Transverse colon (tissue), 4 donors: ENCODE results near the gene ENAH. TPM values are rescaled to one million over a fixed set of nuclear protein-coding genes. Genes with fewer than 3 reads are reported as not detected.

Experiments
- DNase-seq: peaks from one replicate; pipeline ENCODE4 v3.0.0-alpha.2; 2019
- H3K27ac ChIP-seq, 4 donors: fragments of 200-600 bp; sonication (generic); 2 replicates each; pipeline ENCODE4 v1.5.1; 2016 to 2018; ENCODE audit warnings: inconsistent platforms in 4 of 4
- H3K27me3 ChIP-seq: fragments of 200-600 bp; sonication (generic); 2 replicates; pipeline ENCODE4 v1.5.1; 2017; ENCODE audit warnings: inconsistent platforms
- H3K36me3 ChIP-seq, 4 donors: fragments of 200-600 bp; sonication (generic); 2 replicates each; pipeline ENCODE4 v1.5.1; 2017 to 2019; ENCODE audit warnings: inconsistent platforms in 4 of 4
- H3K4me1 ChIP-seq, 4 donors: fragments of 200-600 bp; sonication (generic); 2 replicates each; pipeline ENCODE4 v1.5.1; 2017 to 2020; ENCODE audit warnings: inconsistent platforms in 4 of 4
- H3K4me3 ChIP-seq, 4 donors: fragments of 200-600 bp; sonication (generic); 1 replicate in 1 of 4; 2 replicates in 3 of 4; pipeline versions ENCODE4 v1.5.1 to v1.6.1; 2017 to 2019; ENCODE audit warnings: inconsistent platforms in 4 of 4
- H3K9me3 ChIP-seq, 2 donors: fragments of 200-600 bp; sonication (generic); 2 replicates each; pipeline ENCODE4 v1.5.1; 2017 to 2019; ENCODE audit warnings: inconsistent platforms in 2 of 2
- EP300 ChIP-seq: sonication (generic); formaldehyde crosslinking; IDR thresholded peaks from one replicate; pipeline ENCODE4 v1.6.1; 2017; ENCODE audit warnings: antibody characterized with exemption, low read depth
- POLR2A ChIP-seq: fragments of 450-650 bp; IDR thresholded peaks from one replicate; pipeline ENCODE4 v1.6.1; 2016; ENCODE audit warnings: antibody characterized with exemption, mild to moderate bottlenecking, moderate library complexity
- POLR2AphosphoS5 ChIP-seq, 3 donors: sonication (generic); formaldehyde crosslinking; IDR thresholded peaks; one replicate each; pipeline ENCODE4 v1.6.1; 2016; ENCODE audit warnings: antibody characterized with exemption in 3 of 3
- WGBS, 2 donors: methylation state at CpG; one replicate each; pipeline ENCODE4 v1.1.5; 2018; ENCODE audit warnings: low coverage in 1 of 2; 5-methylcytosine and 5-hydroxymethylcytosine counted together
- in situ Hi-C, 4 donors: fragments of 200-750 bp; cut with MboI; loops; one replicate each; pipeline versions ENCODE4 v1.15.0 to v1.15.1; 2017; ENCODE audit warnings: low sequenced_read_pairs in 3 of 4, low pct_ligation_motif_present in 1 of 4, low pct_unique_long_range_greater_than_20kb in 1 of 4
- intact Hi-C: fragments of 100-400 bp; cut with DNase I; formaldehyde crosslinking; loops from one replicate; pipeline ENCODE4 v1.15.1; 2023; ENCODE audit warnings: low total_unique reads
- total RNA-seq, 4 donors: library from RNA; depleted of rRNA; stranded (reverse); fragments of >200 nt; gene quantifications; one replicate each; pipeline ENCODE4 v1.1.0, GENCODE V29; 2016
- TF ChIP-seq, protein P1 (sequence below), 5 experiments: fragments of 200-600 bp in 3 of 5; fragments of 450-650 bp in 2 of 5; sonication (generic) in 3 of 5; IDR thresholded peaks; 1 replicate in 2 of 5; 2 replicates in 3 of 5; pipeline ENCODE4 v1.5.1; 2016 to 2017; ENCODE audit warnings: antibody characterized with exemption in 5 of 5, inconsistent platforms in 3 of 5, mild to moderate bottlenecking in 2 of 5, moderate library complexity in 1 of 5

The ENAH gene
- total RNA-seq, 4 donors from 2014 or later = 14.7 to 140 (median 33.9) TPM

DNA sequence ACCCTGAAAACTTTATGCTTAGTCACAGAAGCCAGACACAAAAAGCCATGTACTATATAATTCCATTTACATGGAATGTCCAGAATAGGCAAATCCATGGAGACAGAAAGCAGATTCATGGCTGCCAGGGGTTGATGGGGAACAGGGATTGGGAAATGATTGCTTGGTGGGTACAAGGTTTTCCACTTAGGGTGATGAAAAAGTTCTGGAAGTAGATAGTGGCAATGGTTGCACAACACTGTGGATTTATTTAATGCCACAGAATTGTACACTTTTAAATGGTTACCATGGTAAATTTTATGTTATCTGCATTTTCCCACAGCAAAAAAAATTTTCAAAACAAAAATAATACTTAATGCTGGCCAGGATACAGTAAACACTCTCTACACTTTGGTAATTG, 40.6 kb downstream of the ENAH start:
- H3K4me1 ChIP-seq = peaks cover 0 to 18% (median 6%) of the 10 kb centered on the region in 4 donors
- H3K36me3 ChIP-seq = no peaks in the 10 kb centered on the region
- in situ Hi-C loops (no loop called here), intact Hi-C loops (no loop called here)
- H3K9me3 ChIP-seq = no peaks in the 10 kb centered on the region
- no peaks in the 10 kb centered on the region for H3K27me3 ChIP-seq
- DNase-seq = no peak
- peak overlapping the region; percentile 37 to 61 (median 50) for H3K27ac ChIP-seq
- H3K4me3 ChIP-seq = no peak overlapping the region
- TF ChIP-seq POLR2AphosphoS5 (IDR thresholded peaks at IDR 0.05) = peak in 2 of 3 donors; percentile 8 to 52
- TF ChIP-seq, protein P1, sequence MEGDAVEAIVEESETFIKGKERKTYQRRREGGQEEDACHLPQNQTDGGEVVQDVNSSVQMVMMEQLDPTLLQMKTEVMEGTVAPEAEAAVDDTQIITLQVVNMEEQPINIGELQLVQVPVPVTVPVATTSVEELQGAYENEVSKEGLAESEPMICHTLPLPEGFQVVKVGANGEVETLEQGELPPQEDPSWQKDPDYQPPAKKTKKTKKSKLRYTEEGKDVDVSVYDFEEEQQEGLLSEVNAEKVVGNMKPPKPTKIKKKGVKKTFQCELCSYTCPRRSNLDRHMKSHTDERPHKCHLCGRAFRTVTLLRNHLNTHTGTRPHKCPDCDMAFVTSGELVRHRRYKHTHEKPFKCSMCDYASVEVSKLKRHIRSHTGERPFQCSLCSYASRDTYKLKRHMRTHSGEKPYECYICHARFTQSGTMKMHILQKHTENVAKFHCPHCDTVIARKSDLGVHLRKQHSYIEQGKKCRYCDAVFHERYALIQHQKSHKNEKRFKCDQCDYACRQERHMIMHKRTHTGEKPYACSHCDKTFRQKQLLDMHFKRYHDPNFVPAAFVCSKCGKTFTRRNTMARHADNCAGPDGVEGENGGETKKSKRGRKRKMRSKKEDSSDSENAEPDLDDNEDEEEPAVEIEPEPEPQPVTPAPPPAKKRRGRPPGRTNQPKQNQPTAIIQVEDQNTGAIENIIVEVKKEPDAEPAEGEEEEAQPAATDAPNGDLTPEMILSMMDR (IDR thresholded peaks at IDR 0.05) = no peak

GRCh38 chr1:225611537-225612223, 41.2 kb downstream of the ENAH start:
- intact Hi-C loops (no loop called here), in situ Hi-C loops (no loop called here)
- no peaks in the 10 kb centered on the region for H3K27me3 ChIP-seq
- no peak for DNase-seq
- peaks cover 0 to 22% (median 6%) of the 10 kb centered on the region in 4 donors for H3K4me1 ChIP-seq
- no peaks in the 10 kb centered on the region for H3K36me3 ChIP-seq
- TF ChIP-seq POLR2A (no peak), POLR2AphosphoS5 (IDR thresholded peaks at IDR 0.05) (no peak), EP300 (no peak)
- TF ChIP-seq, protein P1 (IDR thresholded peaks at IDR 0.05) = no peak
- peak overlapping the region; percentile 37 to 61 (median 50) for H3K27ac ChIP-seq
- H3K9me3 ChIP-seq = no peaks in the 10 kb centered on the region
- WGBS, 2 donors = 82 to 84% methylated on average over 4 to 7 of the region's 7 CpGs
- no peak overlapping the region for H3K4me3 ChIP-seq

GRCh38 chr1:225610539-225610938, 42.4 kb downstream of the ENAH start:
- intact Hi-C loops (no loop called here), in situ Hi-C loops (no loop called here)
- Histone ChIP-seq H3K4me3 (no peak overlapping the region), H3K27ac (peak overlapping the region in 3 of 4 donors; percentile 37 to 61 (median 55)), H3K27me3 (no peaks in the 10 kb centered on the region), H3K4me1 (peaks cover 0 to 20% (median 6%) of the 10 kb centered on the region in 4 donors), H3K9me3 (no peaks in the 10 kb centered on the region), H3K36me3 (no peaks in the 10 kb centered on the region)
- 81 to 84% methylated on average over 5 of the region's 5 CpGs for WGBS, 2 donors
- TF ChIP-seq, protein P1 (IDR thresholded peaks at IDR 0.05) = no peak
- TF ChIP-seq POLR2A (no peak), EP300 (no peak), POLR2AphosphoS5 (IDR thresholded peaks at IDR 0.05) (no peak)
- DNase-seq = no peak

GRCh38 chr1:225608014-225608796, 44.7 kb downstream of the ENAH start:
- no peak for DNase-seq
- in situ Hi-C loops = no loop called here
- H3K36me3 ChIP-seq = no peaks in the 10 kb centered on the region
- no peaks in the 10 kb centered on the region for H3K27me3 ChIP-seq
- no peak for TF ChIP-seq EP300
- TF ChIP-seq, protein P1 (IDR thresholded peaks at IDR 0.05) = no peak
- TF ChIP-seq POLR2AphosphoS5 (IDR thresholded peaks at IDR 0.05) = no peak
- peaks cover 0 to 31% (median 6%) of the 10 kb centered on the region in 4 donors for H3K4me1 ChIP-seq
- intact Hi-C loops = no loop called here
- peak overlapping the region in 3 of 4 donors; percentile 50 to 61 (median 55) for H3K27ac ChIP-seq
- 85 to 88% methylated on average over 6 to 14 of the region's 14 CpGs for WGBS, 2 donors
- no peak overlapping the region for H3K4me3 ChIP-seq
- H3K9me3 ChIP-seq = no peaks in the 10 kb centered on the region
